Measurements from ENCODE around the gene RPS6KC1. TPM values are rescaled to one million over a fixed set of nuclear protein-coding genes. Genes with fewer than 3 reads are reported as not detected.

Gene RPS6KC1
- total RNA-seq, 1 donor: 35.1 TPM

DNA sequence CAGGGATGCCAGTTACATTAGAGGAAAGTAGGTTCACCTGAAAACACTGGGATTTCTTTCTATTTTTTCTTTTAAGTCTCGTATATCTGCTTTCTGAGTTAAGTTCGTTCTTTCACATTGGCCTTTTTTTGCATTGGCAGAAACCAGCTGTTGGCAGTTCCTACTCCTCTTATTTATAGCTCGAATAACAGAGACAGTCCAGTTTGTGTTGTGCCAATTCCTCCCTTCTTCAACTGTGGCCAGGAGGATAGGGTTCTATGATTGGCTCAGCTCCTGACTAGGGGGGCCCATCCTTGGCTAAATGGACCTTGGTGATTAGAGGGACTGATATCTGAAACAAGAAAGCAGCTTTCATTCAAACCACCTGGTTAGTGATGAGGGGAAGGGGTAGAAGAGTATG is 115.8 kb downstream of the RPS6KC1 start:
- Histone ChIP-seq H3K4me1 (ENCODE audit: insufficient read depth, low read length) (peaks cover 18% of the 10 kb centered on the region), H2AFZ (ENCODE audit: low read length) (no peak overlapping the region), H3K4me3 (ENCODE audit: insufficient read depth, low read length) (no peak overlapping the region), H3K4me2 (ENCODE audit: insufficient read depth, low read length) (no peak overlapping the region), H3K27me3 (ENCODE audit: insufficient read depth, low read length) (no peaks in the 10 kb centered on the region), H3K9me3 (ENCODE audit: low read depth, low read length) (no peaks in the 10 kb centered on the region), H3K36me3 (ENCODE audit: insufficient read depth, low read length) (no peaks in the 10 kb centered on the region), H3K79me2 (ENCODE audit: insufficient read depth, low read length) (no peaks in the 10 kb centered on the region), H3K27ac (ENCODE audit: low read depth, low read length) (no peak overlapping the region), H4K20me1 (ENCODE audit: insufficient read depth, low read length) (no peaks in the 10 kb centered on the region)
- no peak for TF ChIP-seq CTCF (IDR thresholded peaks at IDR 0.05; ENCODE audit: extremely low read depth, low read depth, low read length)
- DNase-seq (ENCODE audit: insufficient read length, low spot score, missing footprints): no peak

DNA sequence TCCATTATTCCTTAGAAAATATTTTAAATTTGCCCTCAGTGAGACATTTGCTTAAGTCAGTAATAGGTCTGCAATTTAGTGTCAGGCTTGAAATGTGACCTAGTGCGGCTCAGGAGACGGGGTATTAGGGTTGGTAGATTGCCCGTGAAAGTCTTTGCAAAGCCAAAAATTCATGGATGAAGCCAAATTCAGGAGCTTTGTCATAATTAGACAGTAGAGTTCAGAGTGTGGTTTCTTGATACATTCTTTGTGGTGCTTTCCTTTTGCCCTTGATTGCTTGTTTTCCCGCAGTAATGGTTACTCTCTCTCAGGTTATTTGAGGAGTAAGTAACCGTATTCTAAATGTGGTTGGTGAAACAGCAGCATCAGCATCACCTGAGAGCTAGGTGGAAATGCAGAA is 120.7 kb downstream of the RPS6KC1 start:
- Histone ChIP-seq H3K4me3 (ENCODE audit: insufficient read depth, low read length) (no peak overlapping the region), H3K4me1 (ENCODE audit: insufficient read depth, low read length) (no peaks in the 10 kb centered on the region), H3K9me3 (ENCODE audit: low read depth, low read length) (no peaks in the 10 kb centered on the region), H4K20me1 (ENCODE audit: insufficient read depth, low read length) (no peaks in the 10 kb centered on the region), H3K4me2 (ENCODE audit: insufficient read depth, low read length) (no peak overlapping the region), H3K36me3 (ENCODE audit: insufficient read depth, low read length) (no peaks in the 10 kb centered on the region), H3K79me2 (ENCODE audit: insufficient read depth, low read length) (no peaks in the 10 kb centered on the region), H3K27me3 (ENCODE audit: insufficient read depth, low read length) (no peaks in the 10 kb centered on the region), H3K27ac (ENCODE audit: low read depth, low read length) (no peak overlapping the region), H2AFZ (ENCODE audit: low read length) (no peak overlapping the region)
- DNase-seq (ENCODE audit: insufficient read length, low spot score, missing footprints): no peak
- TF ChIP-seq CTCF (IDR thresholded peaks at IDR 0.05; ENCODE audit: extremely low read depth, low read depth, low read length): no peak

DNA sequence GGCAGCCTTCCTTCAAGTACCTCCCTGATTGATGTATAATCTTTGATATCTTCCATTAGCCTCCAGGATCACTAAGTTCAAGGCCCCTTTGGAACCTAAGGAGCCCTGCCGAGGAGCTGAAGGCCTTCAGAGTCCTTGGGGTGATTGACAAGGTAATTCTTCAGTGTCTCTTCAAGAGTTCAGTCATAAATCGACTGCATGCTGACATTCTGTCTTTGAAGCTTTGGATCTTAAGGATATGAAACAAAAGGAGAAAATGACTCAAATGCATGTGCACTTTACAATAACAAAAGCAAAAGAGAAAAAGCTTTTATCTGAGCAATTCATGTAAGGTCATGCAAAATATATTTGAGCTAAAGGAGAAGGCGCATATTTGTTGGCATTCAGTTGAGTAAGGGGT is 125.3 kb downstream of the RPS6KC1 start:
- H3K27ac ChIP-seq (ENCODE audit: low read depth, low read length): no peak overlapping the region
- no peaks in the 10 kb centered on the region for H3K9me3 ChIP-seq (ENCODE audit: low read depth, low read length)
- no peaks in the 10 kb centered on the region for H3K27me3 ChIP-seq (ENCODE audit: insufficient read depth, low read length)
- H3K4me2 ChIP-seq (ENCODE audit: insufficient read depth, low read length): no peak overlapping the region
- TF ChIP-seq CTCF (IDR thresholded peaks at IDR 0.05; ENCODE audit: extremely low read depth, low read depth, low read length): no peak
- no peaks in the 10 kb centered on the region for H4K20me1 ChIP-seq (ENCODE audit: insufficient read depth, low read length)
- no peaks in the 10 kb centered on the region for H3K79me2 ChIP-seq (ENCODE audit: insufficient read depth, low read length)
- no peak overlapping the region for H3K4me3 ChIP-seq (ENCODE audit: insufficient read depth, low read length)
- DNase-seq (ENCODE audit: insufficient read length, low spot score, missing footprints): no peak
- H2AFZ ChIP-seq (ENCODE audit: low read length): no peak overlapping the region
- H3K4me1 ChIP-seq (ENCODE audit: insufficient read depth, low read length): no peaks in the 10 kb centered on the region
- H3K36me3 ChIP-seq (ENCODE audit: insufficient read depth, low read length): no peaks in the 10 kb centered on the region

- H3K4me1 ChIP-seq (ENCODE audit: insufficient read depth, low read length): no peaks in the 10 kb centered on the region
- no peak for DNase-seq (ENCODE audit: insufficient read length, low spot score, missing footprints)
- H3K4me2 ChIP-seq (ENCODE audit: insufficient read depth, low read length): no peak overlapping the region
- no peak for TF ChIP-seq CTCF (IDR thresholded peaks at IDR 0.05; ENCODE audit: extremely low read depth, low read depth, low read length)
- H3K36me3 ChIP-seq (ENCODE audit: insufficient read depth, low read length): no peaks in the 10 kb centered on the region
- no peaks in the 10 kb centered on the region for H4K20me1 ChIP-seq (ENCODE audit: insufficient read depth, low read length)
- H3K27me3 ChIP-seq (ENCODE audit: insufficient read depth, low read length): no peaks in the 10 kb centered on the region
- H3K79me2 ChIP-seq (ENCODE audit: insufficient read depth, low read length): no peaks in the 10 kb centered on the region
- no peak overlapping the region for H3K4me3 ChIP-seq (ENCODE audit: insufficient read depth, low read length)
- no peak overlapping the region for H3K27ac ChIP-seq (ENCODE audit: low read depth, low read length)
- H2AFZ ChIP-seq (ENCODE audit: low read length): no peak overlapping the region
- no peaks in the 10 kb centered on the region for H3K9me3 ChIP-seq (ENCODE audit: low read depth, low read length)
These were observed 128.7 kb downstream of the RPS6KC1 start for GRCh38 chr1:213179784-213180183.

Data from osteoblast (primary cell).